Gastrocnemius medialis (tissue), 4 donors: ENCODE data around the gene TSPAN5.

ENCODE experiments used
- CTCF ChIP-seq, 5 experiments: fragments of 450-650 bp in 3 of 5; fragments of 200-600 bp in 2 of 5; sonication (generic) in 2 of 5; IDR thresholded peaks in 4 of 5; conservative IDR thresholded peaks in 1 of 5; 1 replicate in 4 of 5; 2 replicates in 1 of 5; pipeline ENCODE4 v1.5.1; 2016 to 2019; ENCODE audit warnings: antibody characterized with exemption in 5 of 5, mild to moderate bottlenecking in 3 of 5, moderate library complexity in 3 of 5
- POLR2A ChIP-seq, 2 donors: fragments of 450-650 bp; IDR thresholded peaks; one replicate each; pipeline ENCODE4 v1.6.1; 2017; ENCODE audit warnings: antibody characterized with exemption in 2 of 2, mild to moderate bottlenecking in 2 of 2, moderate library complexity in 2 of 2

GRCh38 chr4:98447648-98448047 is 210.8 kb downstream of the TSPAN5 start:
- no peak for TF ChIP-seq POLR2A (IDR thresholded peaks at IDR 0.05)
- TF ChIP-seq CTCF (IDR thresholded peaks at IDR 0.05 in 4 of 5, conservative IDR thresholded peaks at IDR 0.05 in 1 of 5), result no peak
